ENCODE measurements around the gene GPR25.

Gene GPR25

GRCh38 chr1:200899451-200899915 lies 26.7 kb downstream of the GPR25 start:
- no peak overlapping the region for H3K4me3 ChIP-seq (ENCODE audit: low read length)
- no peak for TF ChIP-seq CTCF (conservative IDR thresholded peaks at IDR 0.05; ENCODE audit: low read depth, low read length)
- no peak for DNase-seq (ENCODE audit: low read depth)

DNA sequence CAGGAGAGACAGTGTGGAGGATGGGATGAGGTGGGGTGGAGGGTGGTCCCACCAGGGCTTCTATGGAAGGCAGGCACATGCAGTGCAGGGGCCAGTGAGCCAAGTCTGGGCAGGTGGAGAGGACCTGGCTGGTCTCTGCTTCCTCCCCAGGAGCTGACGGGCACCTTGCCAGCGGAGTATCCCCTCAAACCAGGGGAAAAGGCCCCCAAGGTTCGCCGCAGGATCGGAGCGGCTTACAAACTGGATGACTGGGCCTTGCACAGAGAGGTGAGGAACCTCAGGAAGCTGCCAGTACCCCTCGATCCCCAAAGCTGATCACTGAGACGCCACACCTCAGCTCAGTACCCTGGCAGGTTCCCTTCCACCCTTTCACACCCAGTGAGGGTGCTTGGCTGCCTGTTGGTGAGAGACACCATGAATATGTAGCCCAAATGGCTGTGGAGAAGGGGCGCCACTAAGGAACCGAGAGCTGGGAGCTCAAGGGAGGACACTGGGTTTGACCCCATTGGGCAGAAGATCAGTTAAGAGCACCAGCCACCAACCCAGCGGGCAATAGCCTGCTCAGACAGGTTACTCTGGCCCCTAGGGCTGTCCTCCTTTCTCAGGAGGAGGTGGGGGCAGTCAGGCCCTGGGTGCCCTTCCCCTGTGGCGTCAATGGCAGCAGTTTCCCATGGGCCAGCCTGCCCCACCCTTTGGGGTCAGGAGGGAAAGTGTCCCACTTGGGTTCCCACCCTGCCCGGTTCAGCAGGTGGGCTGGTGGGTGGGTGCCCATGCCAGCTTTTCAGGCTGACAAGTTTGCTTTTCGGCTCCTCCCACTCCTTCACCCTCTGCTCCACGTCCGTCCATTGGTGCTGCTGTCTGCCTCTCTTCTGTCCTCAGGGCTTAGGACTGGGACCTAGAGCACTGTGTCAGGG lies 27.4 kb downstream of the GPR25 start:
- no peak for DNase-seq (ENCODE audit: low read depth)
- no peak overlapping the region for H3K4me3 ChIP-seq (ENCODE audit: low read length)
- no peak for TF ChIP-seq CTCF (conservative IDR thresholded peaks at IDR 0.05; ENCODE audit: low read depth, low read length)

- no peak for TF ChIP-seq CTCF (conservative IDR thresholded peaks at IDR 0.05; ENCODE audit: low read depth, low read length)
- H3K4me3 ChIP-seq (ENCODE audit: low read length): no peak overlapping the region
- DNase-seq (ENCODE audit: low read depth): no peak
Observed at GRCh38 chr1:200900877-200901276, 28.1 kb downstream of the GPR25 start.

DNA sequence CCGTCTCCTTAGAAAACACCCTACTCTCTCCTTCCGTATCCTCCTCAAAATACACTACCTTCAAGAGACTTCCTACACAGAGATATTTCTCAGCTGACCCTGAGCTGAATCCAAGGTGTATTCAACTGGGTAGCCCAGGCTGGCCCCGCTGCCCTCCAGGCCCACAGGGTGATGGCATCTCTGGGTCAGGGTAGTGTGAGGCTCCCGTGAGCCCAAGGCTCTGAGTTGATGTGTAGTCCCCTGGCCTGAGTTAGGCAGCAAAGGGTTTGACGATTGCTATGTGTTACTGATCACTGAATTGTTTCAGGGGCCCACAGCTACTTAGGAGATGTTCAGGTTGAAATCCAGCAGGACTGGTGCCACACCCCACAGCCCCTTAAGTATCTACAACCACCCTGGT lies 28.6 kb downstream of the GPR25 start:
- no peak for DNase-seq (ENCODE audit: low read depth)
- no peak overlapping the region for H3K4me3 ChIP-seq (ENCODE audit: low read length)
- no peak for TF ChIP-seq CTCF (conservative IDR thresholded peaks at IDR 0.05; ENCODE audit: low read depth, low read length)

DNA sequence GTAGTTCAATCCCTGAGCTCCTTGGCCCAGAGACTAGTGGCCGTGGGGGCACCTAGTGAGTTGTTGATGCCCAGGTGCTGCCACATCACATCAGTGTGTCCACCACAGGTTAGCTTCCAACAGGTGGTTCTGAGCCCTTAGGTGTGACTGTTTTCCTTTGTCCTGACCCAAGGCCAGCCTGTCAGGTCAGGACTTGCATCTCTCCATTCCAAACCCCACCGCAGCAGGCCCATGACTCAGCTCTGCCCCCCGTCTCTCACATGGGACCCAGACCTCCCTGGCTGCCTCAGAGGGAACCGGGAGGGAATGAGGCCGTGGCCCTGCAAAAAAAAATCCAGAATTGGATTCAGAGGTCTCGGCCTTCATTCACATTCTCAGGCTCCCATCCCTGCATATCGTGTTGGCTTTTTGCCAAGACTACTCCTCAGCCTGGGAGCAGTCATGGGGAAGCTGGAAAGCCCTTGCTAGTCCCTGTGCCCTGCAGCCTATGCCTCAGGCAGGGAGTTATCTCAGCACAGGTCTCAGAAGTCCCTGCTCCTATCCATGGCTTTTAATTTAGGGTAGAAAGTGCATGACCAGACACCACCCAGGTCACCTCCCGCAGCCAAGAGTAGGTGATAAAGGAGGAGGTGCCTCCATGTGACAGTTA lies 29.1 kb downstream of the GPR25 start:
- DNase-seq (ENCODE audit: low read depth): no peak
- TF ChIP-seq CTCF (conservative IDR thresholded peaks at IDR 0.05; ENCODE audit: low read depth, low read length): no peak

DNA sequence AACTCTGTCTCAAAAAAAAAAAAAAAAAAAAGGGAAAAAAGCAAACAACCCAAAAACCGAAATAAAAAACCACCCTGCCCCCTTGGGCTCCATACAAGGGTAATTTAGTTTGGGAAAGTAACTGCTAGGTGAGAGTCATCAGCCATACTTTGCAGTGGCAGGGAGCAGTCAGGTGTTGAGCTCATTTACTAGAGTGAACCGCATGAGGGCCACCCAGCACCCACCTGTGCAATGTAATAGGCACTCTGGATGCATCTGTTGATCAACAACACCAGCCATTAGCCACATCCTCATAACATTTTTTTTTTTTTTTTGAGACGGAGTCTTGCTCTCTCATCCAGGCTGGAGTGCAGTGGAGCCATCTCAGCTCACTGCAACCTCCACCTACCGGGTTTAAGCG lies 31.0 kb downstream of the GPR25 start:
- DNase-seq (ENCODE audit: low read depth): no peak
- TF ChIP-seq CTCF (conservative IDR thresholded peaks at IDR 0.05; ENCODE audit: low read depth, low read length): no peak
- no peak overlapping the region for H3K4me3 ChIP-seq (ENCODE audit: low read length)

More for the DNA sequence above, 29.1 kb downstream of the GPR25 start:
- no peak overlapping the region for H3K4me3 ChIP-seq (ENCODE audit: low read length)
